NCI-H226 (cell line): ENCODE results near the gene PPP6R1.
A peak's percentile ranks its signal among the peaks of the same experiment; 100 is the strongest.

Experiments
- DNase-seq: peaks from one replicate; pipeline ENCODE4 v3.0.0-alpha.2; 2015

PPP6R1 gene, protein sequence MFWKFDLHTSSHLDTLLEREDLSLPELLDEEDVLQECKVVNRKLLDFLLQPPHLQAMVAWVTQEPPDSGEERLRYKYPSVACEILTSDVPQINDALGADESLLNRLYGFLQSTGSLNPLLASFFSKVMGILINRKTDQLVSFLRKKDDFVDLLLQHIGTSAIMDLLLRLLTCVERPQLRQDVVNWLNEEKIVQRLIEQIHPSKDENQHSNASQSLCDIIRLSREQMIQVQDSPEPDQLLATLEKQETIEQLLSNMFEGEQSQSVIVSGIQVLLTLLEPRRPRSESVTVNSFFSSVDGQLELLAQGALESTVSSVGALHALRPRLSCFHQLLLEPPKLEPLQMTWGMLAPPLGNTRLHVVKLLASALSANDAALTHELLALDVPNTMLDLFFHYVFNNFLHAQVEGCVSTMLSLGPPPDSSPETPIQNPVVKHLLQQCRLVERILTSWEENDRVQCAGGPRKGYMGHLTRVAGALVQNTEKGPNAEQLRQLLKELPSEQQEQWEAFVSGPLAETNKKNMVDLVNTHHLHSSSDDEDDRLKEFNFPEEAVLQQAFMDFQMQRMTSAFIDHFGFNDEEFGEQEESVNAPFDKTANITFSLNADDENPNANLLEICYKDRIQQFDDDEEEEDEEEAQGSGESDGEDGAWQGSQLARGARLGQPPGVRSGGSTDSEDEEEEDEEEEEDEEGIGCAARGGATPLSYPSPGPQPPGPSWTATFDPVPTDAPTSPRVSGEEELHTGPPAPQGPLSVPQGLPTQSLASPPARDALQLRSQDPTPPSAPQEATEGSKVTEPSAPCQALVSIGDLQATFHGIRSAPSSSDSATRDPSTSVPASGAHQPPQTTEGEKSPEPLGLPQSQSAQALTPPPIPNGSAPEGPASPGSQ

DNA sequence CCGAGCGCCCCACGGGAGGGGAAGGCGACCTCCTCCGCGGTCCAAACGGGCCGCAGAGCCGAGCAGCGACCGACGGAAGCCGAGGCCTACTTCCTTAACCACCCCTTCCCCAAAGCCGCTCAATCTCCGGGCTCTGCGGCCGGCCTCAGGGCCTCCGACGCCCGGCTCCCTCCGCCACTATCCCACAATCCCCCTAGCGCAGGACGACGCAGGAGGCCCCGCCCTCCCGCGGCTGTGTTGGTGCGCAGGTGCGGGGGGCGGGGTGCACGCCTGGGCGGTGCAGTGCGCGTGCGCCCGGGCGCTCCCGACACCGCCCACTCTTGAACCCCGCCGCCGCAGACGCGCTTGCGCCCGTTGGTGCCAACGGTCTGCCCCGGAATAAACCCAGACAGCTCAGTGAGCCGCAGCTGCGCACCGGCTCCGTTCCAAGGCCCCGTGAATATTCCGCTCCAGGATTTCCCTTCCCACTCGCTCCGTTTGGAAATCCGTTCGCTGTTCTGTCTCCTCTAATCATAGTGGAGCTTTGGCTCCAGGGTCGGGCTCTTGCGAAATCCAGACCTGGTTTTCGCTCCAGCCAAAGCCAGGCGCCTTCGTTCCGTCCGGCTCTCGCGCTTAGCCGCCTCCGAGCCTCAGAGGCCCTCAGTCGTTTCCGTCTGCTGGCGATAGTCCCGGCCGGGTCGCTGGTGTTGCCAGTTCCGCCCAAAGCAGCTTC lies at the start of gene PPP6R1:
TSS of gene PPP6R1 (minus strand) at position 190 of the 712 bp plus-strand sequence. CDS start 11,914 bp downstream, outside the sequence.
- peak; percentile 100 for DNase-seq

DNA sequence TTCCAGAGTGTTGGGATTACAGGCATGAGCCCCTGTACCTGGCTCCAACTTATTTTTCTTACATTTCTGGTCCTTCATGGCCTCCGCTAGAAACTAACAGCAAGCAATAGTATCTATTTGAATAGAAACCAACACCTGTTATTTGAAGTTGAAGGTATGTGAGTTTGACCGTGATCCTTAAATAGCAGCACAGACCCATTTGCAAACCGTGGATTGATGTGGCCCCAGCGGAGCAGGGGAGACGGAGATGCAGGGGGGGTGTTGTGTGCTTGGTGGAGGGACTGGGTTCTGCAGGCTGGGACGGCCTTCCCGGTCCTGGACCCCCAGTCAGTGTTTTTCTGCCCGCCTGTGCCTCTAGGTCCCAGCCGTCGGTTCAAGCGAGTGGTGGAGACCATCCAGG lies 49.5 kb upstream of the PPP6R1 start:
- DNase-seq = no peak

DNA sequence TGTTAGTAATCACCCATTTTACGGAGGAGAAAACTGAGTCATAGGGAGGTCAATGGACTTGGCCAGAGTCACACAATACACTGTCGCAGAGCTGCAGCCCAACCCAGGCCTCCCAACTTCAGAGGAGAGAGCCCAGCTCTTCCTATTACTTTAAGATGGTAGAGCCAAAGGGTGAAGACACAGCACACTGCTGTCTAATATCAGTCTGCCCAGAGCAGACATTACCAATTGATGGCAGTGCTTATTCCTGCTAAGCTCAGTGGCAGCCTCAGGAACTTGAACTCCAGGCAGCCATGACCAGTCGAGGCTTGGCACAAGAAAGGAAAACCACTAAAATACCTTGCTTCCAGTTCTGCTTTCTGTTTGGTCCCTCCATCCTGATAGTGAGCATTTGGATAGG lies 47.9 kb upstream of the PPP6R1 start:
- no peak for DNase-seq

DNA sequence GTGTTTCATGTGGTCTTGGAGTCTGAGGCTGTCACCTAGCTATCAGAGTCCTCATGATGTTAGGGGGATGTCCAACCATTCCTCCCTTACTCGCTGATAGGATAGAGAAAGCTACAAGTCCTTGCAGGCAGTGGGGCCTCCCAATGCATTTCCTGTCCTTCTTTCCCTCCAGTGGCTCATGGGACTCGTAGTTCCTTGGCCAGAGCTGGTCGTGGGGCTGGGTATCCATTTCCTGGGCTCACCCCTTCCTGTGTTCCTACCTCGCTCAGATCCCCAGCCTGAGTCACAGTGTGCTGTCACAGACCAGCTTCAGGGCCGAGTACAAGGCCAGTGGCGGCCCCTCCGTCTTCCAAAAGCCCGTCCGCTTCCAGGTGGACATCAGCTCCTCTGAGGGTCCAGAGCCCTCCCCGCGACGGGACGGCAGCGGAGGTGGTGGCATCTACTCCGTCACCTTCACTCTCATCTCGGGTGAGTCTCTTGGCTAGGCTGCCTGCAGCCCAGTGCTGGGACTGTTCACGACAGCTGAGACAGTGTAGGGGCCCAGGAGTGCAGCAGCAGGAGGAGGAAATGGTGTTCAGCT lies 47.3 kb upstream of the PPP6R1 start:
- DNase-seq = no peak

DNA sequence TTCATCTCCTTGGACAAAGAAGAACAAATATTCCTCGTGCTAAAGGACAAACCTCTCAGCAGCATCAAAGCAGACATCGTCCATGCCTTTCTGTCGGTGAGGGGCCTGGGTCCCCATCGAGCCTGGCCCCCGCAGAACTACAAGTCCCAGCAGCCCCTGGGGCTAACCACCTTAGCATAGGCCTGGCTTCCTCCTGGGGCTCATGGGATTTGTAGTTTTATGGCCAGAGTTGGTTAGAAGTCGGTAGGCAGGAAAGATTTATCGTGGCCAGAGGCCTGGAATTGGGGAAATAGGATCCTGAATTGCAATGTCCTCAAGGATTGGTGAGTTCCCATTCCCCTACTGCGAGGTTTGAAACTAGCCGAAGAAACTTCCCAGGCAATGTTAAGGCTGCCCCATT lies 46.7 kb upstream of the PPP6R1 start:
- peak; percentile 40 for DNase-seq

DNA sequence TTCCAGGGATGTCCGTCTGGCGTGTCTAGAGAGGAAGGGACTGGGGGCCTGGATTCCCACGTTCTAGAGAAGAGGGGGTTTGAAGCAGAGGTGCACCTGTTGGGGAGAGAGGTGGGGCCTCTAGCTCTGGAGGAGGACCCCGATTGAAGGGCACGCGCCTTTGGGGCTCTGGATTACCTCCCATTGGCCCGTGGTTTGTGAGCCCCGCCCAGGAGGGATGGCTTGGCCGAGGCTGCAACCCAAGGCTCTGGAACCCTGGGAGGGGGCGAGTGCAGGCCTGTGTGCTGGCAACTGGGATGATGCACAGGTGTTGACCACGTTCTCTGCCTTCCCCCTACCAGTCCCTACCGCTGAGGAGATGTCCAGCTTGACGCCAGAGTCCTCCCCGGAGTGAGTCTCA lies 46.2 kb upstream of the PPP6R1 start:
- no peak for DNase-seq

- DNase-seq = no peak
Measured at GRCh38 chr19:55304279-55304978, 45.6 kb upstream of the PPP6R1 start.

GRCh38 chr19:55303477-55303876 lies 44.7 kb upstream of the PPP6R1 start:
- no peak for DNase-seq

- no peak for DNase-seq
Measured at GRCh38 chr19:55302318-55302703, 43.5 kb upstream of the PPP6R1 start.

DNA sequence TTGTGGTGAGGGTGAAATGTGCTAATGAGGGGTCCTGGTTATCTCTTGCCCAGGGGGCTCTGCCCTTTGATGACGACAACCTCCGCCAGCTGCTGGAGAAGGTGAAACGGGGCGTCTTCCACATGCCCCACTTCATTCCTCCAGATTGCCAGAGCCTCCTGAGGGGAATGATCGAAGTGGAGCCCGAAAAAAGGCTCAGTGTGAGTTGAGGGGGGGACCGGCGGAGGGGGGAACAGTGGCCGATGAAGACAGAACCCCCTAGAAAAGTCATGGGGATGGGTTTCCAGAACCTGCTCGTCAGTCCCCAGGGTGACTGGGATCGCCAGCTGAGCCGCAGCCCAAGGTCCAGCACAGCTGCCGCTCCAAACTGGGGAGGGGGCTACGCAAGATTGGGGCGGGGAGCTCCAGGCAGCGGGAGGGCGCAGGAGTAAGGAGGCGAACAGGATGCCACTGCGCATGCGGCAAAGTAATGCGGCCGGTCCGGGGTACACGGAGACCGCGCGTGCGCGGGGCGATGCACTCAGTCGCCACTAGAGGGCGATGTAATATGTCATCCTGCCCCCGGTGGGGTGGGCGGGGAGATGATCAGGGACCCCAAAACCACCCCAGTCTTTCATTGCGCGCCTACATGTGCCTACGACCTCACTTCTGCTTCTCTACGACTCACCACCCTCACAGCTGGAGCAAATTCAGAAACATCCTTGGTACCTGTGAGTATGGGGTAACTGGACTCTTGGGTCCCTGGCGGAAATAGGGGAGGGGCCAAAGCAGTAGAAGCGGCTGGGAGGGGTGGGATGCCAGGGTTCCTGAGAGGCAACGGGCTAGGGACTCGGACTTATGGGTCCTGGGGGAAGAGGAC lies 42.9 kb upstream of the PPP6R1 start:
- peak; percentile 53 for DNase-seq

DNA sequence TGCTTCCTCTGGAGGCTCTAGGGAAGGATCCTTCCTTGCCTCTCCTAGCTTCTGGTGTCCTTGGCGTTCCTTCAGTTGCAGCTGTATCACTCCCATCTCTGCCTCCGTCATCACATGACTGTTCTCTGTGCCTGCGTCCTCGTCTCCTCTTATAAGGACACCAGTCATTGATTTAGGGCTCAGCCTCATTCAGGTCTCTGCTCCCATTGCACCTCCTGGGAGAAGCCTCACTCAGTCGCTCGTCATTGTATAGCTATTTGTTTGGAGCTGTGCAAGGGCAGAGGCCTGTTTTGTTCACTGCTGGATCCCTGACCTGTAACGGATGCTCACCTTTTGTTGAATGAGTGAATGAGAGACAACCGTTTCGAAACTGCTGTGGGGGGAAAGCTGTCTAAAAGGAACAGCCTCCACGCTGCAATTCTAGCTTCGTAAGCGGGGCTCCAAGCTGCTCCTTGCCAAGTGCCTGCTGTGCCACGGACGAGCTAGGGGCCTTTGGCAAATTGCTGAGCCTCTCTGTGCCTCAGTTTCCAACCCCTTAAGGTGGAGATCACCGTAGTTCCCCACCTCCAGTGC lies 42.2 kb upstream of the PPP6R1 start:
- DNase-seq = no peak

DNA sequence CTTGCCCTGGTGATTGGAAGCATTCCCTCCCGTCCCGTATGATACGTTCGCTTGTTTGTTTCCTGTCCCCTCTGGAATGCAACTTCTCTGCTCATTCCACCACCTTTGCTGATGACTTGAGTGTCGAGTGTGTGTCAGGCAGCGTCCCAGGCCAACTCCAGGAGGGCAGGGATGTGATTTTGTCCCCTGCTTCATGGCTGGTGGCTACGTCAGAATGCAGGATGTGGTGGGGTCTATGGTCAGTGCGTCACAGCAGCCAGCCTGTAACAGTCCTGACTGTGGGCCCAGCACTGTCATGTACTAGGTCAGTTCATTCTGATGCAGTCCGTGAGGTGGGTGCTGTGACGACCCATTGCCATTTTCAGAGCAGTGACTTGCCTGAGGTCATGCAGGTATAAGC lies 41.2 kb upstream of the PPP6R1 start:
- DNase-seq = no peak

GRCh38 chr19:55297267-55297666 lies 38.5 kb upstream of the PPP6R1 start:
- no peak for DNase-seq

DNA sequence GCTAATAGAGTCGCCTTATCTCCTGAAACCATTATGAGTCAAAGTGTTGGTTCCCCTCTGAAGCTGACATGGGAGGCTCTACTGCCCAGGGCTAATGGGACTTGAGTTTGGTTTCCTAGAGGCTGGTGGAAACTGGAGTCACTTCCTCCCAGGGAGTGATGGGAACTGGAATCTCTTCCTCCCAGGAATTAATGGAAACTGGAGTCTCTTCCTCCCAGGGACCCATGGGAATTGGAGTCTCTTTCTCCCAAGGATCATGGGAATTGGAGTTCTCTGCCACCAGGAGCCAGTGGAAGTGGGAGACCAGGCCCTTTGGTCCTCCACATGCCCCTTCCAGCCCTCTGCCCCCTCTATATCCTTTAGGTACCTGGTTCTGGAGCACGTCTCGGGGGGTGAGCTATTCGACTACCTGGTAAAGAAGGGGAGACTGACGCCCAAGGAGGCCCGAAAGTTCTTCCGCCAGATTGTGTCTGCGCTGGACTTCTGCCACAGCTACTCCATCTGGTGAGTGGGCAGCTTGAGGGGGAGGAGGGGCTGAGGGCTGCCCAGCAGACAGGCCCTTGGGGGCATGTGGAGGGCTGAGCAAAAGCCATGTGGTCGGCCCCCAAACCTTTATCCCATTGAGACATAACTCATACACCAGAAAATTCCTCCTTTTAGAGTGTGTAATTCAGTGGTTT lies 30.4 kb upstream of the PPP6R1 start:
- no peak for DNase-seq

DNA sequence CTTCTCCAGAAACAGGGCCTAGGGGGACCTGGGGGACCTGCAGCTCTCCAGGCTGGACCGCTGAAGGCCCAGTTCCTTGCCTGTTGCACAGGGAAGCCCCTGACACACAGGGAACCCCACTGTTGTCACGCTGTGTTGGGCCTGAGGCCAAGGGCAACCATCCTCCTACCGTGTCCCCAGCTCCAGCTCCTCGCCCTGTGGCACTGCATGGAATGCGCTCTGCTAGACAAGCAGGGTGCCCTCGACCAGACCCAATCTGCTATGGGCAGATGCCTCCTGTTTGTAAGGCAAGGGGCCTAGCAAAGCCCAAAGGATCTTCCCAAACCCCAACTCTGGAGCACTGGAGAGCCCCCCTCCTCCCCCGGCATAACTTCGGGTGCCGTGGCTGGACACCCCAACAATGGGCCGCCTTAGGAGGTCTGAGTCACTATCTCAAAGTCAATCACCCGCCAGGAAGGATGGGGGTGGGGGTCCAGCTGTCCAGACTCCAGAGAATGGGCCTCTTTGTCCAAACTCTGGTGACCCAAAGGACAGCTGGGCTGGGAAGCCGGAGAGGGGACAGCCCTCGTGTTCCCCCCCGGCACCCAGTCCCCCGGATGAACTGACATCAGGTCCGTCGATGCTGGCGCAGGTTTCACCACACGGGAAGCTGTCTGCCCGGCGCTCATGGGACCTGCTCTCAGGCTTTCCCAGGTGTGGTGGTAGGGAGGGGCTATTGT lies 28.7 kb upstream of the PPP6R1 start:
- no peak for DNase-seq

DNA sequence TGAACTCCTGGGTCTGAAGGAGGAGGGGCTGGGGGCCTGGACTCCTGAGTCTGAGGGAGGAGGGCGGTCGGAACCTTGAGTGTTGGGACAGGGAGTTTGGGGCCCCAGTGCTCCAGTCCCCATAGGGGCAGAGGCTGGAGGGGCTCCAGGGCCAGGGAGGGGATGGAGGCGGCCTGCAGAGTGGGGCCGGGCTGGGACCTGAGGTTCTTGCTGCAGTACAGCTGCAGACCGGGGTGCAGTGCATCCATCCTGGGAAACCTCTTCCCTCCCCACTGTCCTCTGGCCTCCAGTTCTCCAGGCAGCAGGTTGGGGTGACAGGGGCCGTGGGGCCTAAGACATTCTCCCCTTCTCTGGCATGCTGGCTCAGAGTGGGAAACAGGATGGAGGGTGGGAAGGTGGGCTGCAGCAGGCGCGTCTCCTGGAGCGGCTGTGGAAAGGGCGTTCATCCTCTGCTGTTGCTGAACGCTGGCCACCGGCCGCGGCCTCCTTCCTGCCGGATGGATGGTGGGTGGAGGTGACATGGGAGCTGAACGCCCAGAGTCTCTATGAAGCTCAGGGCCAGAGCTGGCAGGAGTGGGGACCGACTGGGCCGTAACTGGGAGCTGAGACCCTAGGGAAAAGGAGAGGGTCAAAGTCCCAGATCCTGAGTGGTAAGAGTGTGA lies 26.5 kb upstream of the PPP6R1 start:
- DNase-seq = no peak

- DNase-seq = no peak
Measured at GRCh38 chr19:55284405-55285058, 25.7 kb upstream of the PPP6R1 start.

GRCh38 chr19:55283548-55284377 lies 24.9 kb upstream of the PPP6R1 start, which contains the start of gene BRSK1:
Gene BRSK1, plus strand, starts transcription at chr19:55283997. Its CDS starts 446 bp downstream, at chr19:55284443.
- DNase-seq = no peak
